ENCODE data around the gene CPT1B. TPM values are rescaled to one million over a fixed set of nuclear protein-coding genes. Genes with fewer than 3 reads are reported as not detected.

CPT1B gene
- total RNA-seq, 2 experiments from 2014 or later = 59.1 to 68.3 TPM

GRCh38 chr22:50519151-50519550 lies 59.1 kb downstream of the CPT1B start:
- Mint-ChIP-seq H3K27ac (no peak overlapping the region), H3K4me3 (no peak overlapping the region), H3K4me1 (ENCODE audit: low read depth) (peaks cover 7% of the 10 kb centered on the region), H3K27me3 (no peaks in the 10 kb centered on the region), H3K36me3 (ENCODE audit: low read depth) (peaks cover 72% of the 10 kb centered on the region), H3K9me3 (no peaks in the 10 kb centered on the region)
- POLR2A ChIA-PET = interaction anchor here (1.0 kb wide), 1 partner anchor 12 kb away, joined by 5 read pairs; the partner anchor contains the start of genes LMF2 and NCAPH2
- DNase-seq = no peak
- Histone ChIP-seq H3K9me3 (ENCODE audit: control insufficient read depth in 1 of 2, insufficient read depth in 1 of 2, low read length in 2 of 2) (no peaks in the 10 kb centered on the region), H3K4me1 (ENCODE audit: insufficient read depth, low read length) (peaks cover 7% of the 10 kb centered on the region), H3K36me3 (ENCODE audit: insufficient read depth, low read length) (peaks cover 74% of the 10 kb centered on the region), H3K27me3 (ENCODE audit: control insufficient read depth in 1 of 2, insufficient read depth in 2 of 2, low read length in 2 of 2) (no peaks in the 10 kb centered on the region), H3K27ac (ENCODE audit: low read depth in 1 of 2, low read length in 2 of 2) (no peak overlapping the region), H3K4me3 (ENCODE audit: low read length) (no peak overlapping the region)
- no peak for TF ChIP-seq CTCF (IDR thresholded peaks at IDR 0.05)
- intact Hi-C loops (cut with DNase I, micrococcal nuclease) = no loop called here
- CTCF ChIA-PET = interaction anchor here (0.6 kb wide), 1 partner anchor 143 kb away, joined by 4 read pairs; no protein-coding TSS in a partner anchor
- ATAC-seq (ENCODE audit: poor library complexity) = no peak

Other genes with a start within 250 kb of the CPT1B start
- 10 to 100 TPM; 47.1 to 48.0 TPM for gene PPP6R2, start 235.1 kb downstream of the CPT1B start, total RNA-seq
- gene SBF1, start 103.4 kb downstream of the CPT1B start, total RNA-seq = 100 to 1,000 TPM; 220 to 227 TPM
- 1 to 10 TPM; 1.1 to 1.6 TPM for gene ADM2, start 96.9 kb downstream of the CPT1B start, total RNA-seq
- not detected for gene MIOX, start 91.6 kb downstream of the CPT1B start, total RNA-seq
- 100 to 1,000 TPM; 107 to 114 TPM for gene LMF2, start 70.7 kb downstream of the CPT1B start, total RNA-seq
- 100 to 1,000 TPM; 184 to 185 TPM for gene NCAPH2, start 70.2 kb downstream of the CPT1B start, total RNA-seq
- 1 to 10 TPM in 1 of 2 experiments, under 1 TPM in 1; 0.61 to 5.6 TPM for gene SCO2, start 52.8 kb downstream of the CPT1B start, total RNA-seq
- 10 to 100 TPM in 1 of 2 experiments, 1 to 10 TPM in 1; 9.9 to 10.0 TPM for gene TYMP, start 48.4 kb downstream of the CPT1B start, total RNA-seq
- gene KLHDC7B, start 32.5 kb downstream of the CPT1B start, total RNA-seq = 1 to 10 TPM; 2.3 TPM
- not detected for gene SYCE3, start 15.5 kb downstream of the CPT1B start, total RNA-seq
- 100 to 1,000 TPM; 152 to 156 TPM for gene CHKB, start 4.4 kb upstream of the CPT1B start, total RNA-seq
- under 1 TPM; 0.31 to 0.52 TPM for gene MAPK8IP2, start 22.4 kb upstream of the CPT1B start, total RNA-seq
- gene ARSA, start 49.7 kb upstream of the CPT1B start, total RNA-seq = 10 to 100 TPM; 52.3 to 54.4 TPM
- not detected for gene SHANK3, start 94.4 kb upstream of the CPT1B start, total RNA-seq
- gene ACR, start 159.8 kb upstream of the CPT1B start, total RNA-seq = not detected
- 10 to 100 TPM; 36.0 to 37.3 TPM for gene RABL2B, start 205.2 kb upstream of the CPT1B start, total RNA-seq

Data from CD4-positive, alpha-beta T cell (primary cell).